WTC11 (cell line): ENCODE results near the gene ECE1. TPM values are rescaled to one million over a fixed set of nuclear protein-coding genes. Genes with fewer than 3 reads are reported as not detected.

Source experiments
- ATAC-seq: fragments of 200-7000 bp; cut with Tn5 transposase; 2 replicates; pipeline ENCODE4 v1.10.0; 2021; ENCODE audit warnings: mild to moderate bottlenecking, moderate library complexity
- CTCF ChIA-PET: fragments of 300-600 bp; sonication (Branson Sonifier 250); formaldehyde crosslinking; loops from one replicate; lab custom pipeline; 2021; ENCODE audit warnings: antibody characterized with exemption; lab: Charles Lee
- POLR2A ChIA-PET: fragments of 350-600 bp; sonication (Branson Sonifier 250); formaldehyde crosslinking; loops from one replicate; lab custom pipeline; 2021; ENCODE audit warnings: antibody characterized with exemption; lab: Charles Lee
- DNase-seq: peaks from one replicate; pipeline ENCODE4 v3.0.0; 2021; ENCODE audit warnings: low spot score
- H3K27ac Mint-ChIP-seq: 2 replicates; pipeline ENCODE4 v1.8.0; 2021; ENCODE audit warnings: mixed read lengths
- H3K27me3 Mint-ChIP-seq: 2 replicates; pipeline ENCODE4 v1.8.0; 2021; ENCODE audit warnings: low read depth, mild to moderate bottlenecking, moderate library complexity, mixed read lengths
- H3K36me3 Mint-ChIP-seq: 2 replicates; pipeline ENCODE4 v1.8.0; 2021; ENCODE audit warnings: mixed read lengths
- H3K4me1 Mint-ChIP-seq: 2 replicates; pipeline ENCODE4 v1.8.0; 2022; ENCODE audit warnings: mixed read lengths
- H3K4me3 Mint-ChIP-seq: 2 replicates; pipeline ENCODE4 v1.8.0; 2021; ENCODE audit warnings: mild to moderate bottlenecking, moderate library complexity, mixed read lengths
- H3K9me3 Mint-ChIP-seq: 2 replicates; pipeline ENCODE4 v1.8.0; 2021; ENCODE audit warnings: mixed read lengths
- AFF4 ChIP-seq: sonication (generic); formaldehyde crosslinking; IDR thresholded peaks from 2 replicates; pipeline ENCODE4 v1.8.1; 2023; ENCODE audit warnings: mild to moderate bottlenecking, missing genetic modification reagents, borderline replicate concordance
- CBFB ChIP-seq: sonication (generic); formaldehyde crosslinking; IDR thresholded peaks from 2 replicates; pipeline ENCODE4 v1.8.1; 2022; ENCODE audit warnings: mild to moderate bottlenecking, low read depth, missing genetic modification reagents
- CDX4 ChIP-seq: fragments of 250-450 bp; sonication (Bioruptor Pico); IDR thresholded peaks from 2 replicates; pipeline ENCODE4 v1.9.0; 2021; ENCODE audit warnings: moderate library complexity, mild to moderate bottlenecking, inconsistent platforms, borderline replicate concordance
- CREM ChIP-seq: sonication (generic); formaldehyde crosslinking; IDR thresholded peaks from 2 replicates; pipeline ENCODE4 v1.8.1; 2022; ENCODE audit warnings: mild to moderate bottlenecking, missing genetic modification reagents, moderate library complexity
- E2F1 ChIP-seq: sonication (generic); formaldehyde crosslinking; IDR thresholded peaks from 2 replicates; pipeline ENCODE4 v1.8.0; 2022; ENCODE audit warnings: mild to moderate bottlenecking, missing genetic modification reagents
- ESRRA ChIP-seq: sonication (generic); formaldehyde crosslinking; IDR thresholded peaks from 2 replicates; pipeline ENCODE4 v1.8.1; 2022; ENCODE audit warnings: mild to moderate bottlenecking, missing genetic modification reagents, borderline replicate concordance
- MYBL2 ChIP-seq: sonication (generic); formaldehyde crosslinking; IDR thresholded peaks from 2 replicates; pipeline ENCODE4 v1.8.1; 2023; ENCODE audit warnings: mild to moderate bottlenecking, moderate library complexity, missing genetic modification reagents
- NFATC4 ChIP-seq: fragments of 250-450 bp; sonication (Bioruptor Pico); IDR thresholded peaks from 2 replicates; pipeline ENCODE4 v1.9.0; 2021; ENCODE audit warnings: mild to moderate bottlenecking
- NFYB ChIP-seq: sonication (generic); formaldehyde crosslinking; conservative IDR thresholded peaks from 2 replicates; pipeline ENCODE4 v1.8.0; 2022; ENCODE audit warnings: low read depth, missing genetic modification reagents
- PREB ChIP-seq: sonication (generic); formaldehyde crosslinking; IDR thresholded peaks from 2 replicates; pipeline ENCODE4 v1.8.1; 2022; ENCODE audit warnings: mild to moderate bottlenecking, missing genetic modification reagents, moderate library complexity, borderline replicate concordance
- RORB ChIP-seq: fragments of 250-450 bp; sonication (Bioruptor Pico); IDR thresholded peaks from 2 replicates; pipeline ENCODE4 v1.9.0; 2021; ENCODE audit warnings: mild to moderate bottlenecking
- SOX15 ChIP-seq: fragments of 250-450 bp; sonication (Bioruptor Pico); IDR thresholded peaks from 2 replicates; pipeline ENCODE4 v1.9.0; 2021; ENCODE audit warnings: mild to moderate bottlenecking
- SP1 ChIP-seq: sonication (generic); formaldehyde crosslinking; conservative IDR thresholded peaks from 2 replicates; pipeline ENCODE4 v1.8.1; 2022; ENCODE audit warnings: missing genetic modification reagents
- TEAD1 ChIP-seq: sonication (generic); formaldehyde crosslinking; IDR thresholded peaks from 2 replicates; pipeline ENCODE4 v1.8.0; 2022; ENCODE audit warnings: mild to moderate bottlenecking, missing genetic modification reagents
- USF1 ChIP-seq: sonication (generic); formaldehyde crosslinking; IDR thresholded peaks from 2 replicates; pipeline ENCODE4 v1.8.0; 2022; ENCODE audit warnings: mild to moderate bottlenecking, missing genetic modification reagents
- USF2 ChIP-seq: sonication (generic); formaldehyde crosslinking; IDR thresholded peaks from 2 replicates; pipeline ENCODE4 v1.8.1; 2023; ENCODE audit warnings: mild to moderate bottlenecking, missing genetic modification reagents, moderate library complexity
- ZNF121 ChIP-seq: sonication (generic); formaldehyde crosslinking; IDR thresholded peaks from 2 replicates; pipeline ENCODE4 v1.8.0; 2023; ENCODE audit warnings: missing genetic modification reagents
- ZNF281 ChIP-seq: sonication (generic); formaldehyde crosslinking; IDR thresholded peaks from 2 replicates; pipeline ENCODE4 v1.8.0; 2023; ENCODE audit warnings: mild to moderate bottlenecking, missing genetic modification reagents
- ZNF671 ChIP-seq: fragments of 250-450 bp; sonication (Bioruptor Pico); IDR thresholded peaks from 2 replicates; pipeline ENCODE4 v1.8.0; 2021; ENCODE audit warnings: mild to moderate bottlenecking
- total RNA-seq: library from RNA; stranded (reverse); gene quantifications from 3 replicates; pipeline ENCODE4 v1.2.3, GENCODE V29; 2021

ECE1 gene
- total RNA-seq, 1 experiment from 2014 or later: 45.0 TPM

GRCh38 chr1:21225065-21225464 lies 65.2 kb downstream of the ECE1 start:
- H3K4me3 Mint-ChIP-seq: no peak overlapping the region
- H3K4me1 Mint-ChIP-seq: no peaks in the 10 kb centered on the region
- CTCF ChIA-PET: interaction anchor here (0.8 to 2.5 kb wide), 4 partner anchors 30 to 266 kb away, joined by 3 to 8 read pairs (median 4); no protein-coding TSS in a partner anchor
- no peak for TF ChIP-seq CREM
- no peak for TF ChIP-seq E2F1 (CRISPR knock-in tag)
- no peak for TF ChIP-seq SOX15 (CRISPR knock-in tag)
- no peak for TF ChIP-seq USF2
- TF ChIP-seq RORB (CRISPR knock-in tag): no peak
- no peak for TF ChIP-seq CDX4
- TF ChIP-seq ESRRA: no peak
- TF ChIP-seq ZNF671 (CRISPR knock-in tag): no peak
- TF ChIP-seq NFYB (CRISPR knock-in tag): no peak
- no peak for TF ChIP-seq CBFB
- no peak for TF ChIP-seq USF1
- TF ChIP-seq PREB (CRISPR knock-in tag): no peak
- TF ChIP-seq NFATC4 (CRISPR knock-in tag): no peak
- TF ChIP-seq ZNF281 (CRISPR knock-in tag): no peak
- TF ChIP-seq ZNF121: no peak
- no peak for TF ChIP-seq SP1 (CRISPR knock-in tag)
- TF ChIP-seq AFF4 (CRISPR knock-in tag): no peak
- no peak for TF ChIP-seq MYBL2 (CRISPR knock-in tag)
- no peak for TF ChIP-seq TEAD1 (CRISPR knock-in tag)
- H3K36me3 Mint-ChIP-seq: peaks cover 6% of the 10 kb centered on the region
- POLR2A ChIA-PET: no interaction called here
- DNase-seq (no peak), ATAC-seq (no peak)
- no peaks in the 10 kb centered on the region for H3K9me3 Mint-ChIP-seq
- no peaks in the 10 kb centered on the region for H3K27me3 Mint-ChIP-seq
- no peak overlapping the region for H3K27ac Mint-ChIP-seq
